SU-DHL-6 (cell line): ENCODE data around the gene HSF5.

Source experiments
- H2AFZ ChIP-seq: fragments of 200-600 bp; sonication (generic); 2 replicates; pipeline ENCODE4 v1.6.1; 2014; ENCODE audit warnings: low read depth, mild to moderate bottlenecking, moderate library complexity, mixed read lengths, antibody characterized with exemption, low read length; ENCODE audit not compliant: severe bottlenecking
- H3F3A ChIP-seq: fragments of 200-600 bp; shearing (Covaris generic); 2 replicates; pipeline ENCODE4 v1.6.0; 2016; ENCODE audit warnings: antibody characterized with exemption, mild to moderate bottlenecking; ENCODE audit not compliant: insufficient read depth
- H3K27ac ChIP-seq: fragments of 200-600 bp; sonication (generic); 2 replicates; pipeline ENCODE4 v1.5.1; 2016; ENCODE audit warnings: low read depth, mild to moderate bottlenecking, low read length, moderate library complexity, mixed read lengths
- H3K27me3 ChIP-seq: fragments of 200-600 bp; sonication (generic), shearing (Covaris generic); 2 replicates; pipeline ENCODE4 v1.6.0; 2014; ENCODE audit warnings: mild to moderate bottlenecking, low read length
- H3K36me3 ChIP-seq: fragments of 200-600 bp; sonication (generic); 2 replicates; pipeline ENCODE4 v1.6.1; 2014; ENCODE audit warnings: mild to moderate bottlenecking, low read length, mixed read lengths
- H3K4me2 ChIP-seq: fragments of 300-600, 200-600 bp; shearing (Covaris generic), sonication (generic); 2 replicates; pipeline ENCODE4 v1.6.0; 2014; ENCODE audit warnings: low read length, low read depth, mild to moderate bottlenecking; ENCODE audit not compliant: poor library complexity, severe bottlenecking
- H3K4me3 ChIP-seq: fragments of 200-600 bp; sonication (generic); 2 replicates; pipeline ENCODE4 v1.5.1; 2014; ENCODE audit warnings: antibody characterized with exemption, low read length, mild to moderate bottlenecking, mixed read lengths; ENCODE audit not compliant: insufficient read depth, poor library complexity, severe bottlenecking
- H3K79me2 ChIP-seq: fragments of 200-600 bp; sonication (generic); 2 replicates; pipeline ENCODE4 v1.6.1; 2014; ENCODE audit warnings: mild to moderate bottlenecking, low read length, moderate library complexity; ENCODE audit not compliant: insufficient read depth
- H3K9ac ChIP-seq: fragments of 200-600 bp; sonication (generic); 2 replicates; pipeline ENCODE4 v1.7.0; 2014; ENCODE audit warnings: mild to moderate bottlenecking, low read length
- H3K9me2 ChIP-seq: fragments of 200-600 bp; sonication (generic); replicated peaks from 2 replicates; pipeline ENCODE4 v1.6.1; 2014; ENCODE audit warnings: low read length; ENCODE audit not compliant: insufficient read depth
- H3K9me3 ChIP-seq: fragments of 200-600 bp; sonication (generic); 2 replicates; pipeline ENCODE4 v1.6.1; 2014; ENCODE audit warnings: low read length, mixed read lengths; ENCODE audit not compliant: insufficient read depth
- H4K20me1 ChIP-seq: fragments of 200-600 bp; sonication (generic); 2 replicates; pipeline ENCODE4 v1.6.1; 2014; ENCODE audit warnings: low read depth, mild to moderate bottlenecking, antibody characterized with exemption, low read length, moderate library complexity, mixed read lengths
- EZH2phosphoT487 ChIP-seq: fragments of 200-600 bp; sonication (generic), shearing (Covaris generic); conservative IDR thresholded peaks from 2 replicates; pipeline ENCODE4 v1.6.1; 2018; ENCODE audit warnings: mild to moderate bottlenecking, antibody characterized with exemption, low read length, moderate library complexity, mixed read lengths
- TF ChIP-seq, protein P1 (sequence below): fragments of 200-600 bp; sonication (generic); IDR thresholded peaks from one replicate; pipeline ENCODE4 v1.5.1; 2017; ENCODE audit warnings: antibody characterized with exemption, mild to moderate bottlenecking, low read length, moderate library complexity; ENCODE audit not compliant: insufficient read depth, poor library complexity, severe bottlenecking

The HSF5 gene

GRCh38 chr17:58468944-58469343 lies 19.3 kb downstream of the HSF5 start:
- no peaks in the 10 kb centered on the region; the same call in 1 of the 2 replicates for H3F3A ChIP-seq
- no peak overlapping the region for H2AFZ ChIP-seq
- no peaks in the 10 kb centered on the region for H3K9me2 ChIP-seq
- no peak overlapping the region for H3K27ac ChIP-seq
- no peak overlapping the region for H3K4me3 ChIP-seq
- H3K36me3 ChIP-seq: no peaks in the 10 kb centered on the region
- H3K9me3 ChIP-seq: no peaks in the 10 kb centered on the region
- no peak for TF ChIP-seq EZH2phosphoT487
- TF ChIP-seq, protein P1, sequence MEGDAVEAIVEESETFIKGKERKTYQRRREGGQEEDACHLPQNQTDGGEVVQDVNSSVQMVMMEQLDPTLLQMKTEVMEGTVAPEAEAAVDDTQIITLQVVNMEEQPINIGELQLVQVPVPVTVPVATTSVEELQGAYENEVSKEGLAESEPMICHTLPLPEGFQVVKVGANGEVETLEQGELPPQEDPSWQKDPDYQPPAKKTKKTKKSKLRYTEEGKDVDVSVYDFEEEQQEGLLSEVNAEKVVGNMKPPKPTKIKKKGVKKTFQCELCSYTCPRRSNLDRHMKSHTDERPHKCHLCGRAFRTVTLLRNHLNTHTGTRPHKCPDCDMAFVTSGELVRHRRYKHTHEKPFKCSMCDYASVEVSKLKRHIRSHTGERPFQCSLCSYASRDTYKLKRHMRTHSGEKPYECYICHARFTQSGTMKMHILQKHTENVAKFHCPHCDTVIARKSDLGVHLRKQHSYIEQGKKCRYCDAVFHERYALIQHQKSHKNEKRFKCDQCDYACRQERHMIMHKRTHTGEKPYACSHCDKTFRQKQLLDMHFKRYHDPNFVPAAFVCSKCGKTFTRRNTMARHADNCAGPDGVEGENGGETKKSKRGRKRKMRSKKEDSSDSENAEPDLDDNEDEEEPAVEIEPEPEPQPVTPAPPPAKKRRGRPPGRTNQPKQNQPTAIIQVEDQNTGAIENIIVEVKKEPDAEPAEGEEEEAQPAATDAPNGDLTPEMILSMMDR: no peak
- no peaks in the 10 kb centered on the region for H3K79me2 ChIP-seq
- no peak overlapping the region for H3K9ac ChIP-seq
- H3K27me3 ChIP-seq: no peaks in the 10 kb centered on the region
- H4K20me1 ChIP-seq: no peaks in the 10 kb centered on the region
- no peak overlapping the region for H3K4me2 ChIP-seq

DNA sequence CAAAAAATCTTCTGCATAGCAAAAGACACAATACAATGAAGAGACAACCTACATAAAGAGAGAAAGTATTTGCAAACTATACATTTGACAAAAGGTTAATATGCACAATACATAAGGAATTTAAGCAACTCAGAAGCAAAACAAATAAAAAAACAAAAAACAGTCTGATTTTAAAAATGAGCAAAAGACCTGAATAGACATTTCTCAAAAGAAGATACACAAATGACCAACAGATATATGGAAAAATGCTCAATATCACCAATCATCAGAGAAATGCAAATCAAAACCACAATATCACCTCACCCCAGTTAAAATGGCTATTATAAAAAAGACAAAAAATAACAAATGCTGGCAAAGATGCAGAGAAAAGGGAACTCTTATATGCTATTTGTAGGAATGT lies 32.7 kb downstream of the HSF5 start:
- Histone ChIP-seq H3K9ac (no peak overlapping the region), H2AFZ (no peak overlapping the region), H3F3A (no peaks in the 10 kb centered on the region), H3K36me3 (no peaks in the 10 kb centered on the region), H3K79me2 (no peaks in the 10 kb centered on the region), H4K20me1 (no peaks in the 10 kb centered on the region), H3K9me2 (no peaks in the 10 kb centered on the region), H3K4me3 (no peak overlapping the region), H3K4me2 (no peak overlapping the region), H3K27me3 (no peaks in the 10 kb centered on the region), H3K9me3 (no peaks in the 10 kb centered on the region), H3K27ac (no peak overlapping the region)
- no peak for TF ChIP-seq EZH2phosphoT487
- TF ChIP-seq, protein P1: no peak

DNA sequence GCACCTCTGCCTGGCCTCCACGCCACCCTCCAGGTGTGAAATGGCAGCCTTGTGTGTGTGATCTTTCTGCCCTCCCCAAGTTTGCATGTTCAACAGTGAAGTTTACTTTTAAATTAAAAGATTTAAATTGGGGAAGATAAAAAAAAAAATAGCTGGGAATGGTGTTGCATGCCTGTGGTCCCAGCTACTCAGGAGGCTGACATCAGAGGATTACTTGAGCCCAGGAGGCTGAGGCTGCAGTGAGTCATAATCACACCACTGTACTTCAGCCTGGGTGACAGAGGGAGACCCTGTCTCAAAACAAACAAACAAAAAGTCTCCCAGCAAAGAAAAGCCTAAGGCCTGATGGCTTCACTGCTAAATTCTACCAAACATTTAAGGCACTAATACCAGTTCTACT lies 35.5 kb downstream of the HSF5 start:
- H4K20me1 ChIP-seq: no peaks in the 10 kb centered on the region
- no peaks in the 10 kb centered on the region for H3K27me3 ChIP-seq
- no peak overlapping the region for H3K4me2 ChIP-seq
- no peak overlapping the region for H2AFZ ChIP-seq
- H3K4me3 ChIP-seq: no peak overlapping the region
- no peak overlapping the region for H3K9ac ChIP-seq
- H3K79me2 ChIP-seq: no peaks in the 10 kb centered on the region
- H3K9me2 ChIP-seq: no peaks in the 10 kb centered on the region
- no peaks in the 10 kb centered on the region for H3K9me3 ChIP-seq
- H3F3A ChIP-seq: no peaks in the 10 kb centered on the region
- H3K27ac ChIP-seq: no peak overlapping the region
- H3K36me3 ChIP-seq: no peaks in the 10 kb centered on the region
- TF ChIP-seq, protein P1: no peak
- TF ChIP-seq EZH2phosphoT487: no peak
